A673 (cell line): ENCODE data around the gene UBA5. TPM values are rescaled to one million over a fixed set of nuclear protein-coding genes. Genes with fewer than 3 reads are reported as not detected.

Experiments used
- BruUV-seq: library from RNA; stranded (reverse); fragments of 400-500 nt; replicated peaks from 2 replicates; lab custom pipeline; 2021; lab: Mats Ljungman, UMichigan
- CTCF ChIA-PET: fragments of 300-600 bp; sonication (Branson Sonifier 250); formaldehyde crosslinking; loops from one replicate; lab custom pipeline; 2022; ENCODE audit warnings: antibody characterized with exemption; lab: Charles Lee
- POLR2A ChIA-PET: fragments of 300-600 bp; sonication (Branson Sonifier 250); formaldehyde crosslinking; loops from one replicate; lab custom pipeline; 2022; ENCODE audit warnings: antibody characterized with exemption; ENCODE audit not compliant: low non-redundant PET; lab: Charles Lee
- DNase-seq: peaks from one replicate; pipeline ENCODE4 v3.0.0-alpha.2; 2015; ENCODE audit warnings: low spot score
- H3K27ac ChIP-seq: fragments of 200-600 bp; sonication (generic); 2 replicates; pipeline ENCODE4 v1.5.1; 2016; ENCODE audit warnings: mixed run types, low read depth, mild to moderate bottlenecking, mixed read lengths, antibody characterized with exemption, low read length; ENCODE audit not compliant: poor library complexity, severe bottlenecking
- H3K27me3 ChIP-seq: fragments of 200-600 bp; sonication (generic); replicated peaks from 2 replicates; pipeline ENCODE4 v1.6.1; 2017; ENCODE audit warnings: mixed run types, low read depth, mild to moderate bottlenecking, mixed read lengths, antibody characterized with exemption, low read length; ENCODE audit not compliant: insufficient read depth, poor library complexity
- H3K36me3 ChIP-seq: fragments of 200-600 bp; sonication (generic); 2 replicates; pipeline ENCODE4 v1.6.1; 2016; ENCODE audit warnings: mixed run types, mild to moderate bottlenecking, mixed read lengths, antibody characterized with exemption, low read length; ENCODE audit not compliant: insufficient read depth, poor library complexity, severe bottlenecking
- H3K4me1 ChIP-seq: fragments of 200-600 bp; sonication (generic); 2 replicates; pipeline ENCODE4 v1.6.1; 2017; ENCODE audit warnings: mixed run types, mild to moderate bottlenecking, mixed read lengths, antibody characterized with exemption, low read length; ENCODE audit not compliant: insufficient read depth, poor library complexity, severe bottlenecking
- H3K4me3 ChIP-seq: fragments of 200-600 bp; sonication (generic); 2 replicates; pipeline ENCODE4 v1.5.1; 2016; ENCODE audit warnings: low read depth, mixed run types, mild to moderate bottlenecking, mixed read lengths, low read length; ENCODE audit not compliant: poor library complexity, severe bottlenecking
- H3K9me3 ChIP-seq: fragments of 200-600 bp; sonication (generic); 2 replicates; pipeline ENCODE4 v1.6.1; 2016; ENCODE audit warnings: mixed run types, low read depth, mild to moderate bottlenecking, mixed read lengths, antibody characterized with exemption, low read length; ENCODE audit not compliant: poor library complexity, severe bottlenecking
- EZH2 ChIP-seq: fragments of 200-600 bp; sonication (generic); IDR thresholded peaks from 2 replicates; pipeline ENCODE4 v1.6.1; 2017; ENCODE audit warnings: borderline replicate concordance, low read depth, mild to moderate bottlenecking, mixed read lengths, antibody characterized with exemption, low read length; ENCODE audit not compliant: poor library complexity, severe bottlenecking
- intact Hi-C: fragments of 100-400 bp; cut with micrococcal nuclease; formaldehyde crosslinking; loops from one replicate; pipeline ENCODE4 v1.10.0; 2022; ENCODE audit not compliant: unreplicated experiment
- total RNA-seq: library from RNA; stranded (reverse); gene quantifications from 2 replicates; pipeline ENCODE4 v1.2.3, GENCODE V29; 2021
- TF ChIP-seq, protein P1 (sequence below): fragments of 300-800, 200-600 bp; sonication (generic); conservative IDR thresholded peaks from 2 replicates; pipeline ENCODE4 v1.5.1; 2017; ENCODE audit warnings: low read depth, mild to moderate bottlenecking, antibody characterized with exemption, low read length, moderate library complexity, mixed read lengths

The UBA5 gene
- total RNA-seq, 1 experiment from 2014 or later, result 50.0 TPM

DNA sequence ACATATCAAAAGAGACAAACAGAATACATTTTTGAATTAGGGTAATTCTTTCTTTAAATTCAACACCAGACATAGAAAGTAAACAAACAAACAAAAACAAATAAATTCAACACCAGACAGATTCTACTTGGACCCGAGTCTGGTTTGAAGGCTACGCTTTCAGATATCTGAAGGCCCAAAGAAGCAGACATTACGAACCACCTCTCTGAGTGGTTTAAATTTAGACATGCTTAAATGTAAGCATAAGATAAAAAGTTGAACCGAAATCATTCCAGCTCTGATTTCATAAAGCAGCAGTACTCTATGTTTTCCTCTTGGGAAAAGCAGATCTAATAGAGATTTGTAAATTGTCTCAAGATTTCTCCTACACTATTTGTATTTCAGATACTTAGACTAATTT is 29.9 kb downstream of the UBA5 start:
- ChIA-PET POLR2A (no interaction called here), CTCF (no interaction called here)
- no peak for TF ChIP-seq EZH2
- TF ChIP-seq, protein P1, sequence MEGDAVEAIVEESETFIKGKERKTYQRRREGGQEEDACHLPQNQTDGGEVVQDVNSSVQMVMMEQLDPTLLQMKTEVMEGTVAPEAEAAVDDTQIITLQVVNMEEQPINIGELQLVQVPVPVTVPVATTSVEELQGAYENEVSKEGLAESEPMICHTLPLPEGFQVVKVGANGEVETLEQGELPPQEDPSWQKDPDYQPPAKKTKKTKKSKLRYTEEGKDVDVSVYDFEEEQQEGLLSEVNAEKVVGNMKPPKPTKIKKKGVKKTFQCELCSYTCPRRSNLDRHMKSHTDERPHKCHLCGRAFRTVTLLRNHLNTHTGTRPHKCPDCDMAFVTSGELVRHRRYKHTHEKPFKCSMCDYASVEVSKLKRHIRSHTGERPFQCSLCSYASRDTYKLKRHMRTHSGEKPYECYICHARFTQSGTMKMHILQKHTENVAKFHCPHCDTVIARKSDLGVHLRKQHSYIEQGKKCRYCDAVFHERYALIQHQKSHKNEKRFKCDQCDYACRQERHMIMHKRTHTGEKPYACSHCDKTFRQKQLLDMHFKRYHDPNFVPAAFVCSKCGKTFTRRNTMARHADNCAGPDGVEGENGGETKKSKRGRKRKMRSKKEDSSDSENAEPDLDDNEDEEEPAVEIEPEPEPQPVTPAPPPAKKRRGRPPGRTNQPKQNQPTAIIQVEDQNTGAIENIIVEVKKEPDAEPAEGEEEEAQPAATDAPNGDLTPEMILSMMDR, result no peak
- intact Hi-C loops, result no loop called here
- Histone ChIP-seq H3K9me3 (no peaks in the 10 kb centered on the region), H3K4me3 (no peak overlapping the region), H3K4me1 (peaks cover 8% of the 10 kb centered on the region), H3K27ac (no peak overlapping the region), H3K27me3 (no peaks in the 10 kb centered on the region), H3K36me3 (peaks cover 3% of the 10 kb centered on the region)
- no peak for DNase-seq
- BruUV-seq, result no TSS peak

DNA sequence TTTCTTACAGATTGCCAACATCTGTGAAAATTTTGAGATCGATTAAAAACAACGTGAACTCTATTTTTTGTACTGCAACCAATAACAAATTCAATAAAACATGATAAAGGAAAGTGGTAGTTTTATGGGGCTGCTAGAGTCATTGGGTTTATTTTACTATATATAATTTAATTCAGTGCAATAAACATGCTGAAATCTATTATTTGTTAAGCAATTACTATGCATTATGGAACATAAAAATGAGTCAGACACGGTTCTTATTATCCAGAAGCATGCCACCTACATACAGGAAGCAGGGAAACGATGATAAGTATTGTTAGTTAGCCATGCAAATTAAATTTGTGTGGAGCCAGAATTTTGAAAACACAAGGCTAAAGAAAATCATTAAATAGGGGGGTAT is 34.9 kb downstream of the UBA5 start:
- intact Hi-C loops, result no loop called here
- CTCF ChIA-PET, result no interaction called here
- TF ChIP-seq EZH2, result no peak
- TF ChIP-seq, protein P1, result no peak
- Histone ChIP-seq H3K27ac (no peak overlapping the region), H3K4me1 (peaks cover 15% of the 10 kb centered on the region), H3K9me3 (no peaks in the 10 kb centered on the region), H3K4me3 (no peak overlapping the region), H3K36me3 (peaks cover 8% of the 10 kb centered on the region), H3K27me3 (no peaks in the 10 kb centered on the region)
- peak; percentile 25 for DNase-seq
- BruUV-seq, result no TSS peak
- POLR2A ChIA-PET, result no interaction called here

DNA sequence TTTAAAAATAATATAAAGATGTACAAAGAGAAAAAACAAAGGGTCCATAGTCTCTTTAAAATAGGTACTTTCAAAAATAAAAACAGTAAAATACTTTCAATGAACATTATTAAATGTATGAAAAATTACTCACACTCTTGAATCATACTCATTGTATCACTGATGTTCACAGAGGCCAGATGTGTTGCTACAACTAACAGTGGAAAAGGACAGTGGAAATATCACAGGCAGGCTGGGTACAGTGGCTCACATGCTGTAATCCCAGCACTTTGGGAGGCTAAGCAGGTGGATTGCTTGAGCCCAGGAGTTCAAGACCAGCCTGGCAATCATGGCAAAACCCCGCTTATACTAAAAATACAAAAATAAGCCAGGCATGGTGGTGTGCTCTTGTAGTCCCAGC is 35.3 kb downstream of the UBA5 start:
- TF ChIP-seq, protein P1, result no peak
- intact Hi-C loops, result no loop called here
- ChIA-PET CTCF (no interaction called here), POLR2A (no interaction called here)
- no peak for DNase-seq
- peaks cover 15% of the 10 kb centered on the region for H3K4me1 ChIP-seq
- no TSS peak for BruUV-seq
- H3K4me3 ChIP-seq, result no peak overlapping the region
- H3K27ac ChIP-seq, result no peak overlapping the region
- peaks cover 9% of the 10 kb centered on the region for H3K36me3 ChIP-seq
- no peaks in the 10 kb centered on the region for H3K27me3 ChIP-seq
- no peaks in the 10 kb centered on the region for H3K9me3 ChIP-seq
